K562 (cell line): Measurements from ENCODE around the gene CDIPT. TPM values are rescaled to one million over a fixed set of nuclear protein-coding genes. Genes with fewer than 3 reads are reported as not detected.

Experiments
- ATAC-seq: fragments of 200-7000 bp; cut with Tn5 transposase; 3 replicates; pipeline ENCODE4 v1.9.1; 2020; ENCODE audit warnings: moderate library complexity
- BruUV-seq: library from RNA; stranded (reverse); fragments of 400-500 nt; replicated peaks from 2 replicates; lab custom pipeline; 2021; lab: Mats Ljungman, UMichigan
- CTCF ChIA-PET: fragments of 300-600 bp; formaldehyde crosslinking; extraction: SDS; loops from one replicate; lab custom pipeline; 2021; ENCODE audit warnings: low intra/inter-chr PET ratio; lab: Yijun Ruan, JAX
- POLR2A ChIA-PET: fragments of 300-600, 350-650 bp; sonication (Branson Sonifier 250); formaldehyde crosslinking; extraction: SDS; loops from one replicate; lab custom pipeline; 2021; ENCODE audit warnings: antibody characterized with exemption, inconsistent platforms; lab: Yijun Ruan, JAX
- DNase-seq, 4 experiments: peaks; one replicate each; pipeline versions ENCODE4 v3.0.0 to v3.0.0-alpha.2; 2011 to 2018; ENCODE audit warnings: low spot score in 3 of 4, mixed read lengths in 3 of 4; ENCODE audit errors: extremely low read depth in 1 of 4
- FAIRE-seq: peaks from 2 replicates; lab custom pipeline; 2011; peaks lifted over from hg19 to GRCh38; lab: Jason Lieb, UNC
- H2AFZ ChIP-seq: 2 replicates; pipeline ENCODE4 v1.6.0; 2011; ENCODE audit warnings: low read depth, low read length, control low read depth, inconsistent platforms
- H3K27ac ChIP-seq: fragments of 200-600 bp; 3 replicates; pipeline ENCODE4 v1.8.0; 2011; ENCODE audit warnings: low read depth, mild to moderate bottlenecking, control low read depth, inconsistent platforms, low read length, moderate library complexity, mixed read lengths; ENCODE audit errors: extremely low read depth
- H3K27me3 ChIP-seq, 2 experiments: fragments of 300-600 bp in 1 of 2; 2 replicates in 1 of 2; 3 replicates in 1 of 2; pipeline versions ENCODE4 v1.6.0 to v1.8.0; 2011; ENCODE audit warnings: inconsistent platforms in 2 of 2, low read length in 2 of 2, mild to moderate bottlenecking in 1 of 2, mixed read lengths in 1 of 2, moderate library complexity in 1 of 2; ENCODE audit not compliant: control insufficient read depth in 2 of 2, insufficient read depth in 2 of 2
- H3K36me3 ChIP-seq: fragments of 300-600 bp; 3 replicates; pipeline ENCODE4 v1.8.0; 2011; ENCODE audit warnings: mild to moderate bottlenecking, low read length, inconsistent platforms; ENCODE audit not compliant: control insufficient read depth, insufficient read depth
- H3K4me1 ChIP-seq, 2 experiments: fragments of 200-600 bp in 1 of 2; replicated peaks in 1 of 2; 2 replicates in 1 of 2; 3 replicates in 1 of 2; pipeline versions ENCODE4 v1.5.1 to v1.8.0; 2011; ENCODE audit warnings: inconsistent platforms in 2 of 2, low read length in 2 of 2, mild to moderate bottlenecking in 1 of 2, mixed read lengths in 1 of 2, moderate library complexity in 1 of 2; ENCODE audit not compliant: control insufficient read depth in 2 of 2, insufficient read depth in 2 of 2
- H3K4me2 ChIP-seq: 2 replicates; pipeline ENCODE4 v1.6.1; 2011; ENCODE audit warnings: low read length, control low read depth, inconsistent platforms, mixed read lengths; ENCODE audit not compliant: insufficient read depth
- H3K4me3 ChIP-seq: fragments of 200-600 bp; sonication (generic), shearing (Covaris generic); 2 replicates; pipeline ENCODE4 v1.5.1; 2016; ENCODE audit warnings: control low read depth, inconsistent platforms
- H3K79me2 ChIP-seq: fragments of 200-600 bp; 3 replicates; pipeline ENCODE4 v1.8.0; 2011; ENCODE audit warnings: low read length, inconsistent platforms; ENCODE audit not compliant: control insufficient read depth, insufficient read depth
- H3K9ac ChIP-seq, 2 experiments: 2 replicates each; pipeline versions ENCODE4 v1.6.0 to v1.6.1; 2011; ENCODE audit warnings: low read depth in 2 of 2, low read length in 2 of 2, control low read depth in 1 of 2, inconsistent platforms in 1 of 2, mild to moderate bottlenecking in 1 of 2, mixed read lengths in 1 of 2; ENCODE audit not compliant: insufficient read depth in 1 of 2
- H3K9me1 ChIP-seq: one replicate; pipeline ENCODE4 v1.6.0; 2011; ENCODE audit warnings: inconsistent platforms, mild to moderate bottlenecking, low read length, moderate library complexity; ENCODE audit not compliant: control insufficient read depth, insufficient read depth
- H3K9me3 ChIP-seq: replicated peaks from 2 replicates; pipeline ENCODE4 v1.5.1; 2011; ENCODE audit warnings: low read depth, low read length, inconsistent platforms; ENCODE audit not compliant: control insufficient read depth, insufficient read depth
- H4K20me1 ChIP-seq: replicated peaks from 2 replicates; pipeline ENCODE4 v1.6.1; 2011; ENCODE audit warnings: low read length, inconsistent platforms, mixed read lengths; ENCODE audit not compliant: control insufficient read depth, insufficient read depth
- DIDO1 ChIP-seq: fragments of 450-650 bp; IDR thresholded peaks from 2 replicates; pipeline ENCODE4 v1.6.1; 2016; ENCODE audit warnings: low read depth, missing biosample characterization, missing genetic modification characterization
- MAX ChIP-seq: sonication (generic); formaldehyde crosslinking; IDR thresholded peaks from 2 replicates; pipeline ENCODE4 v1.9.0; 2022; ENCODE audit warnings: mild to moderate bottlenecking, missing genetic modification reagents
- MGA ChIP-seq: fragments of 450-650 bp; IDR thresholded peaks from 2 replicates; pipeline ENCODE4 v1.6.1; 2016; ENCODE audit warnings: mild to moderate bottlenecking, moderate library complexity
- MTA1 ChIP-seq: fragments of 450-650 bp; IDR thresholded peaks from 2 replicates; pipeline ENCODE4 v1.6.1; 2017; ENCODE audit warnings: borderline replicate concordance
- PREB ChIP-seq: sonication (generic); formaldehyde crosslinking; IDR thresholded peaks from 2 replicates; pipeline ENCODE4 v1.8.1; 2023; ENCODE audit warnings: mild to moderate bottlenecking, missing genetic modification reagents
- PTTG1 ChIP-seq: fragments of 450-650 bp; IDR thresholded peaks from 2 replicates; pipeline ENCODE4 v1.6.1; 2016; ENCODE audit warnings: low read depth, mild to moderate bottlenecking, missing genetic modification characterization, missing compliant biosample characterization
- TCFL5 ChIP-seq: fragments of 250-450 bp; sonication (Bioruptor Pico); conservative IDR thresholded peaks from 2 replicates; pipeline ENCODE4 v1.6.1; 2021; ENCODE audit warnings: mild to moderate bottlenecking, moderate library complexity, matching md5 sums
- TRIM24 ChIP-seq, 2 experiments: fragments of 450-650 bp; IDR thresholded peaks; 2 replicates each; pipeline ENCODE4 v1.6.1; 2016
- ZSCAN29 ChIP-seq: fragments of 450-650 bp; IDR thresholded peaks from 2 replicates; pipeline ENCODE4 v1.6.1; 2017
- WGBS: fragments of 100-300 bp; shearing (Covaris generic); methylation state at CpG from one replicate; pipeline ENCODE4 v1.1.6; 2016; ENCODE audit warnings: low coverage, mixed read lengths; ENCODE audit not compliant: insufficient coverage; ENCODE audit errors: missing lambda C conversion rate; 5-methylcytosine and 5-hydroxymethylcytosine counted together
- in situ Hi-C: fragments of 300-500 bp; cut with MboI; formaldehyde crosslinking; loops from 4 replicates; pipeline ENCODE4 v1.15.0; 2018; ENCODE audit warnings: inconsistent platforms, mixed read lengths
- intact Hi-C: fragments of 100-400 bp; cut with micrococcal nuclease; formaldehyde crosslinking; loops from 2 replicates; pipeline ENCODE4 v1.14.2; 2022
- polyA plus RNA-seq, 8 experiments: library from polyadenylated mRNA; depleted of rRNA in 4 of 8; stranded (reverse) in 5 of 8; unstranded in 3 of 8; fragments of >200 nt; fragmentation: Nextera tagmentation in 2 of 8; fragmentation: Illumina TruSeq in 1 of 8; extraction: Ambion mirVana in 2 of 8; extraction: Trizol in 1 of 8; gene quantifications; 2 replicates each; pipeline versions ENCODE4 v1.2.1 to v1.2.3, GENCODE V29; 2011 to 2014; ENCODE audit warnings: inconsistent platforms in 1 of 8, missing spikeins in 1 of 8
- total RNA-seq, 7 experiments: library from RNA; depleted of rRNA in 6 of 7; stranded (reverse); fragments of >200 nt in 6 of 7; fragmentation: Illumina TruSeq in 2 of 7; extraction: Trizol in 2 of 7; gene quantifications; 2 replicates each; pipeline versions ENCODE4 v1.2.1 to v1.2.3, GENCODE V29; 2011 to 2021; ENCODE audit warnings: low replicate concordance in 1 of 7
- TF ChIP-seq, protein P1 (sequence below): fragments of 250-450 bp; sonication (Bioruptor Pico); IDR thresholded peaks from 2 replicates; pipeline ENCODE4 v1.8.0; 2022; ENCODE audit warnings: moderate library complexity, mild to moderate bottlenecking, inconsistent platforms

The CDIPT gene
- total and polyA plus RNA-seq, 9 of the 15 experiments (the other 6 are each of a cell fraction or from before 2014, with no cell fraction given): 1.3 to 37.0 (median 23.0) TPM

GRCh38 chr16:29907973-29908372 lies 44.9 kb upstream of the CDIPT start:
- no peak for DNase-seq
- Histone ChIP-seq H3K27ac (no peak overlapping the region), H3K9ac (peak overlapping the region in 1 of 2 experiments; percentile 68; a peak in 1 of 4 replicates), H3K9me3 (no peaks in the 10 kb centered on the region), H3K4me2 (no peak overlapping the region), H4K20me1 (no peaks in the 10 kb centered on the region), H3K9me1 (no peaks in the 10 kb centered on the region), H3K36me3 (no peaks in the 10 kb centered on the region), H3K4me1 (peaks cover 0 to 19% of the 10 kb centered on the region in 2 experiments; a peak in 2 of 5 replicates), H3K4me3 (no peak overlapping the region), H3K79me2 (no peaks in the 10 kb centered on the region), H2AFZ (no peak overlapping the region), H3K27me3 (0 out of 5 replicates have a peak, but pooled peaks cover 0 to 2% of the 10 kb centered on the region in 2 experiments)
- no peak for FAIRE-seq
- CTCF ChIA-PET: no interaction called here
- POLR2A ChIA-PET: interaction anchor here (0.6 to 0.9 kb wide), 3 partner anchors 65 to 159 kb away, joined by 3 read pairs; partner anchors contain the start of gene TAOK2
- in situ Hi-C loops: no loop called here
- BruUV-seq: no TSS peak
- intact Hi-C loops: no loop called here
- no peak for ATAC-seq
- WGBS: 36% methylated on average over 2 of the region's 2 CpGs
- no peak for TF ChIP-seq TRIM24 (IDR thresholded peaks at IDR 0.05)
- TF ChIP-seq PTTG1 (tag): no peak
- TF ChIP-seq, protein P1, sequence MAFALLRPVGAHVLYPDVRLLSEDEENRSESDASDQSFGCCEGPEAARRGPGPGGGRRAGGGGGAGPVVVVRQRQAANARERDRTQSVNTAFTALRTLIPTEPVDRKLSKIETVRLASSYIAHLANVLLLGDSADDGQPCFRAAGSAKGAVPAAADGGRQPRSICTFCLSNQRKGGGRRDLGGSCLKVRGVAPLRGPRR (CRISPR knock-in tag): no peak
- no peak for TF ChIP-seq MAX
- TF ChIP-seq DIDO1 (tag): no peak
- no peak for TF ChIP-seq PREB (CRISPR knock-in tag)
- no peak for TF ChIP-seq MTA1
- no peak for TF ChIP-seq TCFL5
- no peak for TF ChIP-seq ZSCAN29
- TF ChIP-seq MGA: no peak
